Kidney (tissue), 14 donors: ENCODE results near the gene CELSR2. TPM values are rescaled to one million over a fixed set of nuclear protein-coding genes. Genes with fewer than 3 reads are reported as not detected.

Experiments
- DNase-seq, 5 donors: peaks; one replicate each; pipeline ENCODE4 v3.0.0-alpha.2; 2013 to 2020
- FAIRE-seq: peaks from 2 replicates; lab custom pipeline; 2012; peaks lifted over from hg19 to GRCh38; lab: Jason Lieb, UNC
- H3K27ac ChIP-seq, 2 donors: one replicate each; pipeline ENCODE4 v1.7.0; 2013; ENCODE audit warnings: low read depth in 2 of 2, low read length in 2 of 2, inconsistent platforms in 1 of 2
- H3K27me3 ChIP-seq: one replicate; pipeline ENCODE4 v1.7.1; 2013; ENCODE audit warnings: low read length, inconsistent platforms; ENCODE audit not compliant: control insufficient read depth, insufficient read depth
- H3K36me3 ChIP-seq, 3 donors: one replicate each; pipeline versions ENCODE4 v1.7.0 to v1.7.1; 2013; ENCODE audit warnings: low read length in 3 of 3, control low read depth in 1 of 3, inconsistent platforms in 1 of 3; ENCODE audit not compliant: insufficient read depth in 3 of 3, control insufficient read depth in 2 of 3
- H3K4me1 ChIP-seq, 3 donors: one replicate each; pipeline versions ENCODE4 v1.7.0 to v1.7.1; 2013; ENCODE audit warnings: low read length in 3 of 3, inconsistent platforms in 1 of 3, low read depth in 1 of 3; ENCODE audit not compliant: control insufficient read depth in 2 of 3, insufficient read depth in 2 of 3
- H3K4me3 ChIP-seq, 3 donors: one replicate each; pipeline versions ENCODE4 v1.7.0 to v1.8.1; 2013; ENCODE audit warnings: low read length in 3 of 3, control low read depth in 1 of 3, inconsistent platforms in 1 of 3
- H3K9ac ChIP-seq, 3 donors: one replicate each; pipeline versions ENCODE4 v1.7.0 to v1.7.1; 2013; ENCODE audit warnings: low read length in 3 of 3, control low read depth in 1 of 3, inconsistent platforms in 1 of 3
- H3K9me3 ChIP-seq, 3 donors: one replicate each; pipeline versions ENCODE4 v1.7.0 to v1.7.1; 2013; ENCODE audit warnings: low read length in 3 of 3, control low read depth in 1 of 3, inconsistent platforms in 1 of 3; ENCODE audit not compliant: control insufficient read depth in 2 of 3, insufficient read depth in 1 of 3
- CTCF ChIP-seq: IDR thresholded peaks from 3 replicates; pipeline ENCODE4 v1.5.1; 2012; ENCODE audit warnings: mild to moderate bottlenecking, moderate library complexity, borderline replicate concordance; ENCODE audit not compliant: insufficient read depth; ENCODE audit errors: extremely low read depth
- intact Hi-C: fragments of 100-400 bp; cut with DNase I; formaldehyde crosslinking; loops from one replicate; pipeline ENCODE4 v1.11.1; 2022
- polyA plus RNA-seq: library from polyadenylated mRNA; stranded (reverse); fragments of 350-450 nt; fragmentation: Illumina TruSeq; extraction: RNeasy Lipid Tissue Mini Kit (QIAGEN cat#74804); gene quantifications from one replicate; pipeline ENCODE4 v1.2.3, GENCODE V29; 2014; ENCODE audit warnings: low read depth, low replicate concordance; ENCODE audit not compliant: insufficient read depth
- total RNA-seq: library from RNA; stranded (reverse); fragmentation: NEBNext Ultra II Directional; extraction: Animal tissue kit (Norgen Biotek cat#: 25700); gene quantifications from one replicate; pipeline ENCODE4 v1.2.1, GENCODE V29; 2021
- donor health status: control.
- donor health status: control.
- donor health status: control.
- donor health status: control.
- donor health status: control.
- donor health status: DM: yes; HTN: yes; CAD: no.
- donor health status: Normal renal cell carcinoma (clear cell type).

The CELSR2 gene
- total and polyA plus RNA-seq, 2 donors from 2014 or later: 10.6 to 65.6 TPM

GRCh38 chr1:109237512-109237911 is 11.8 kb upstream of the CELSR2 start:
- Histone ChIP-seq H3K4me1 (peaks cover 0 to 8% (median 0%) of the 10 kb centered on the region in 3 donors), H3K27ac (no peak overlapping the region), H3K36me3 (peaks cover 2 to 45% (median 40%) of the 10 kb centered on the region in 3 donors), H3K9ac (no peak overlapping the region), H3K4me3 (no peak overlapping the region), H3K9me3 (no peaks in the 10 kb centered on the region), H3K27me3 (no peaks in the 10 kb centered on the region)
- intact Hi-C loops: no loop called here
- DNase-seq (no peak), FAIRE-seq (no peak)
- TF ChIP-seq CTCF: no peak

GRCh38 chr1:109238382-109238781 is 11.0 kb upstream of the CELSR2 start:
- Histone ChIP-seq H3K4me1 (peaks cover 0 to 8% (median 0%) of the 10 kb centered on the region in 3 donors), H3K27me3 (no peaks in the 10 kb centered on the region), H3K4me3 (no peak overlapping the region), H3K36me3 (peaks cover 2 to 42% (median 39%) of the 10 kb centered on the region in 3 donors), H3K9me3 (no peaks in the 10 kb centered on the region), H3K27ac (no peak overlapping the region), H3K9ac (no peak overlapping the region)
- intact Hi-C loops: no loop called here
- DNase-seq (no peak), FAIRE-seq (no peak)
- TF ChIP-seq CTCF: no peak

GRCh38 chr1:109239047-109239408 is 10.3 kb upstream of the CELSR2 start:
- intact Hi-C loops: no loop called here
- Histone ChIP-seq H3K27me3 (no peaks in the 10 kb centered on the region), H3K36me3 (peaks cover 2 to 42% (median 39%) of the 10 kb centered on the region in 3 donors), H3K4me3 (no peak overlapping the region), H3K4me1 (peaks cover 0 to 8% (median 0%) of the 10 kb centered on the region in 3 donors), H3K9me3 (no peaks in the 10 kb centered on the region), H3K9ac (no peak overlapping the region), H3K27ac (no peak overlapping the region)
- no peak for TF ChIP-seq CTCF
- no peak for DNase-seq
- FAIRE-seq: no peak
